Measurements from ENCODE around the gene SEMA6D.

The SEMA6D gene

DNA sequence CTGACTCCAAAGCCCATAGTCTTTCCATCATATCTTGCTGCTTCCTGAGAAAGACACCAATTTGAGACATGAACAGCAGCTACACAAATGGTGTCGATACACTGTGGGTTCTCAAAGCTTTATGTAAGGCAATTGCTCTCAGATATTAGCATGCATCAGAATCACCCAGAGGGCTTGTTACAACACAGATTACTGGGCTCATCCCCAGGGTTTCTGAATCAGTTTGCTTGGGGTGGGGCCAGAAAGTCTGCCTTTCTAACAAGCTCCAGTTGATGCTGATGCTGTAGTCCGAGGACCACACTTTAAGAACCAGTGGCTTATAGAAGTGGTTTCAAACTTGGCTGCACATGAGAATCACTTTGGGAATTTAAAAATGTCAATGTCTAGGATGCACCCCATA lies 86.5 kb downstream of the SEMA6D start:
- no peak for FAIRE-seq
- DNase-seq (ENCODE audit: insufficient read length, low spot score) = no peak

DNA sequence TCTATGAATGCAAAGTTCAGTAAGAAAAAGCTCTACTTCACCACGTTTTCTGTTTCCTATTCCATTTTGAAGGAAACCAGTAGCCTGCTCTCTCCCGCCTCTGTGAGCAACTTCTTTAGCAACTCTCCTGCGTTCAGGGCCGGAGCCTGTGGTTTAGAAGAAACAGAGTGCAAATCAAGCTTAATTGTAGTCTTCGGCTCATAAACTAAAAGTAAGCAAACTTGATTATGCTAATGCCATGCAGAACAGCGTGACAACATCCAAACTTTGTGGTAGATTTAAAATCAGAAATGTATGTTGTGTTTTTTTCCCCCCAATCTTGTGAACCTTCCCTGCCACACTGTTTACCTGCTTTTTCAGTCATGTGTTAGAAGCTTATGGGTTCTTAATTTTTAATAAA lies 87.4 kb downstream of the SEMA6D start:
- no peak for FAIRE-seq

More for the DNA sequence above, 86.5 kb downstream of the SEMA6D start:
- TF ChIP-seq SPI1 (IDR thresholded peaks at IDR 0.05; ENCODE audit: low read depth, low read length) (no peak), TAF1 (IDR thresholded peaks at IDR 0.05; ENCODE audit: low read depth, low read length) (no peak), POLR2A (IDR thresholded peaks at IDR 0.05; ENCODE audit: low read depth, low read length) (no peak), POU2F2 (IDR thresholded peaks at IDR 0.05; ENCODE audit: low read depth, low read length) (no peak), PAX5 (IDR thresholded peaks at IDR 0.05; ENCODE audit: insufficient read depth, low read length, severe bottlenecking) (no peak), POLR2AphosphoS5 (IDR thresholded peaks at IDR 0.05; ENCODE audit: low read depth, low read length) (no peak)

DNA sequence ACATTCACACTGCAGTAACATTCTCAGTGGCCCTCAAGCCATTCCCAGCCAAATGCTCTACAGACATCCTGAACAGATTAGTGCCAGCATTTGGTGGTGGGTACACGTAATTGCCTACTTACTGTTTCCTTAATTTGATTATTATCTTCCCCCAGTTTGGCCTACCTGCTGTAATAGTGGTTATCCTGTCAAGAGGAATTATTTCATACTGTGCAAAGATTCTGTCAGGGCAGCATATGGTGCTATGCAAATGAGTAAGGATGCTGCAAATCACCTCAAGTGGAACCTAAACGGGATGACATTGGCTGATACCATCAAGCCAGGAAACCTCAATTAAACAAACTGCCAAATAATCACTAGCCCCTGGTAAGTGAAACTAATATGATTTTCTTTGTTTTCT lies 88.7 kb downstream of the SEMA6D start:
- no peak for TF ChIP-seq SPI1 (IDR thresholded peaks at IDR 0.05; ENCODE audit: low read depth, low read length)
- no peak for TF ChIP-seq POU2F2 (IDR thresholded peaks at IDR 0.05; ENCODE audit: low read depth, low read length)
- TF ChIP-seq TAF1 (IDR thresholded peaks at IDR 0.05; ENCODE audit: low read depth, low read length) = no peak
- no peak for TF ChIP-seq POLR2A (IDR thresholded peaks at IDR 0.05; ENCODE audit: low read depth, low read length)
- no peak for TF ChIP-seq POLR2AphosphoS5 (IDR thresholded peaks at IDR 0.05; ENCODE audit: low read depth, low read length)
- no peak for TF ChIP-seq PAX5 (IDR thresholded peaks at IDR 0.05; ENCODE audit: insufficient read depth, low read length, severe bottlenecking)
- FAIRE-seq (no peak), DNase-seq (ENCODE audit: insufficient read length, low spot score) (no peak)

More for the DNA sequence above, 87.4 kb downstream of the SEMA6D start:
- TF ChIP-seq POU2F2 (IDR thresholded peaks at IDR 0.05; ENCODE audit: low read depth, low read length) (no peak), SPI1 (IDR thresholded peaks at IDR 0.05; ENCODE audit: low read depth, low read length) (no peak), PAX5 (IDR thresholded peaks at IDR 0.05; ENCODE audit: insufficient read depth, low read length, severe bottlenecking) (no peak), POLR2A (IDR thresholded peaks at IDR 0.05; ENCODE audit: low read depth, low read length) (no peak), POLR2AphosphoS5 (IDR thresholded peaks at IDR 0.05; ENCODE audit: low read depth, low read length) (no peak), TAF1 (IDR thresholded peaks at IDR 0.05; ENCODE audit: low read depth, low read length) (no peak)
- DNase-seq (ENCODE audit: insufficient read length, low spot score) = no peak

DNA sequence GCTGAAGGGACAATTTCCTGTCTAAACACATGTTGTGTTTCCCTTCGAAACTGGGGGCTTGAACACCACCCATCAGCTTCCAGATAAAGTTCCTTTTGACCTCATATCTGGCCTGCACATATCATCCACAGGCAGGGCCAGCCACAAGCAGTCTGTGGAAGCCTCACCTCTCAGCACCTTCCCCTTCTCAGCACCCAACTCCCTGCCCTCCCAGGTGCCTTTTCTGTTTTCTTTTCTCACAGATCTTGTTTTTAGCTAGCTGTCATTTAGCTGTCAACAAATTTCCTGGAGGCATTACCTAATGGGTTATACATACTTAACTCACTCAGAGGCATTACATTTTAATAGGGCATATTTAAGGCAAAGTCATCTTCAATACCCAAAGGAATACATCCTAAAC lies 93.9 kb downstream of the SEMA6D start:
- DNase-seq (ENCODE audit: insufficient read length, low spot score) (no peak), FAIRE-seq (no peak)
- TF ChIP-seq TAF1 (IDR thresholded peaks at IDR 0.05; ENCODE audit: low read depth, low read length) (no peak), POLR2AphosphoS5 (IDR thresholded peaks at IDR 0.05; ENCODE audit: low read depth, low read length) (no peak), POLR2A (IDR thresholded peaks at IDR 0.05; ENCODE audit: low read depth, low read length) (no peak), SPI1 (IDR thresholded peaks at IDR 0.05; ENCODE audit: low read depth, low read length) (no peak), PAX5 (IDR thresholded peaks at IDR 0.05; ENCODE audit: insufficient read depth, low read length, severe bottlenecking) (no peak), POU2F2 (IDR thresholded peaks at IDR 0.05; ENCODE audit: low read depth, low read length) (no peak)

DNA sequence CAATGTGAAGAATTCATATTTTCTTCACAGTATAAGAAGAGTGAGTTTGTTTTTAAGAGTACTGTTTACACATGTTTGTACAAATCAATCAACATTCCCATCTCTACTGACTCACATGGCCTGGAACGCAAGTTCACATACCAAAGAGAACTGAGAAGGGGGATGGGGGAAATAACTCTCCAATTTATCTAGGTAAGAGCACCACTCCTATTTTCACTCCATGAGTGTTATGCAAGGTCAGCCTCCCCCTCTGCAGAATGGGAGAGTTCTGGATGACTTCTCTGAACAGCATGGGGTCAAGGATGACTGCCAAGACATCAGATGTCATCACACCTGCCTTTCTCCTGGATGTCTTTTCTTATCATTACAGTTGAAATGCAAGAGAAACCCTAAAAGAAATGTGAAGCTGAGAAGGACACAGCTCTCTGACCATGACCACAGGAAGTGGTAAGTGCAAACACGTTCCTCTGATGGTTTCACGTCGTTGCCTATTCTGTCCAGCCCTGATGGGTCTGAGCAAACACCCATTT lies 95.2 kb downstream of the SEMA6D start:
- TF ChIP-seq SPI1 (IDR thresholded peaks at IDR 0.05; ENCODE audit: low read depth, low read length) (no peak), POU2F2 (IDR thresholded peaks at IDR 0.05; ENCODE audit: low read depth, low read length) (no peak), POLR2A (IDR thresholded peaks at IDR 0.05; ENCODE audit: low read depth, low read length) (no peak), POLR2AphosphoS5 (IDR thresholded peaks at IDR 0.05; ENCODE audit: low read depth, low read length) (no peak), PAX5 (IDR thresholded peaks at IDR 0.05; ENCODE audit: insufficient read depth, low read length, severe bottlenecking) (no peak), TAF1 (IDR thresholded peaks at IDR 0.05; ENCODE audit: low read depth, low read length) (no peak)
- DNase-seq (ENCODE audit: insufficient read length, low spot score) (no peak), FAIRE-seq (peak; percentile 76)

DNA sequence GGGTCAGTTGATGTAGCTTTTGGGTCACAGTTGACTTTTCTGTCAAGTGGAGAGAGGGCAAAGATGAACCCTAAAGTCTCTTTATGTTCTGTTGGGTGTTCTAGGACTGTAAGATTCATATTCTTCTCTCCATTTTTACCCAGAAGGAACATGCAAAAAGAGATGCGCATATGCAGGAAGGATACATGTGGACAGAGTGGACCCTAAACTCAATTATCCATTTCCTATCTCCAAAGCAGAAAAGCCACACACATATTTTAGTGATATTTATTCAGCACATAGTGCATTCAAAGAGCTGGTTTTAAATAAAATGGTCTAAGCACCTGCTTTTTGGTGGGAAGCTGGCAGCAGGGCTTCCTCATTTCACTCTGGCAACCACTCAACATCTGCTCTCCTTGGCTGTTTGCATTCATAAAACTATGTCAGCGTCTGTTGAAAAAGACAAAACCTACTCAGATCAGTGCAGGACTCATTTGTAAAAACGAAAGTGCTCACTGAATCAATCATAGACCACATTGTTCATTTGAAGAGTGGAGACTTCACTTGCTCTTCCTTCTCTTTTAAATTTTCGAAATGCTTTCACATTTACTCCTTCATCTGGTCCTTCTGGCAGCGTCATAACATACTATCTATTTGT lies 96.6 kb downstream of the SEMA6D start:
- DNase-seq (ENCODE audit: insufficient read length, low spot score) (peak; percentile 9), FAIRE-seq (peak; percentile 84)

DNA sequence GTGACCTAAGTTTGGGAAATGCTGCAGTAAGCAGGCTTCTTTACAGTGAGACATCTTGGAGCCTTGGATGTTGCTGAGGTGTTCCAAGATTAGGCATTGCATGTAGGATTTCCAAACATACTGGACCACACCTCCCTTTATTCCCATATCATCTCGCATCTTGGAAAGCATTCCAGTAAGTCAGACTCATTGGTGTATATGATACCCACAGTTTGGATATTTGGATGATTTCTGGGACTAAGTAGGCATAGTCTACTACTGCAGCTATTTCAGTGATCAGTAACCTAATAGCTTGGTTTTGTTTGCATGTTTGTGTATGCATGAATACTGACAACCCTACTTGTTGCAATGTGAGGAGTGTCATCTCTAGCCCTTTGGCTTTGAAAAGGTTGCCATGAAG lies 97.3 kb downstream of the SEMA6D start:
- DNase-seq (ENCODE audit: insufficient read length, low spot score) (no peak), FAIRE-seq (no peak)
- TF ChIP-seq POLR2A (IDR thresholded peaks at IDR 0.05; ENCODE audit: low read depth, low read length) (no peak), TAF1 (IDR thresholded peaks at IDR 0.05; ENCODE audit: low read depth, low read length) (no peak), POLR2AphosphoS5 (IDR thresholded peaks at IDR 0.05; ENCODE audit: low read depth, low read length) (no peak), SPI1 (IDR thresholded peaks at IDR 0.05; ENCODE audit: low read depth, low read length) (no peak), PAX5 (IDR thresholded peaks at IDR 0.05; ENCODE audit: insufficient read depth, low read length, severe bottlenecking) (no peak), POU2F2 (IDR thresholded peaks at IDR 0.05; ENCODE audit: low read depth, low read length) (no peak)

More for the DNA sequence above, 96.6 kb downstream of the SEMA6D start:
- TF ChIP-seq POLR2A (IDR thresholded peaks at IDR 0.05; ENCODE audit: low read depth, low read length) = no peak
- TF ChIP-seq SPI1 (IDR thresholded peaks at IDR 0.05; ENCODE audit: low read depth, low read length) = peak; percentile 88
- TF ChIP-seq POU2F2 (IDR thresholded peaks at IDR 0.05; ENCODE audit: low read depth, low read length) = 0 out of 2 replicates have a peak, but pooled peaks have one; percentile 30
- TF ChIP-seq TAF1 (IDR thresholded peaks at IDR 0.05; ENCODE audit: low read depth, low read length) = no peak

DNA sequence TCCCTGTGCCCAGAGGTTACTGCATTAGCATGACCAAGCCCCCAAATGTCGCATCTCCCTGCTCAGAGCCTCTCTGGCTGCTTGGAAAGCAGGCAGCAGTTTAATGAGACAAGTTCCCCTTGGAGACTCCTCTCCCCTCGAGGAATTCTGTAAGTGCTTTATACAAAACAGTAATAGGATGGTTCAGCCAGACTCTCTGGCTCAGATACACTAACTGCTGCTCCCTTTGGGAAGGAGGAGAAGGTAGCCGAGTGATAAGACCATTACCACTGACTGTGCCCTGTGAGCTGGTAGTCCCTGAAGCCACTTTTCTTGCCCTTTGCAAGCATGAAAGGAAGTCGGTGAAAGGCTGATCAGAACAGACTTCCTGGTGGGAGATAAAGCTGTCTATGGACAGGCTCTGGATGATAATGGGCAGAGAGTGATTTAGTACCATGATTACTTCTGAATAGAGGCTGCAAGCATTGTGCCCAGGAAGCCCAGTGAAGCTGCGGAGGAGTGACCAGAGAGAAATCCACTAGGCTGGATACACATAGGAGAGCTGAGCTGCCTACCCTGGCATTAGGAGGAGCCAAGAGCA lies 100.8 kb downstream of the SEMA6D start:
- no peak for TF ChIP-seq POU2F2 (IDR thresholded peaks at IDR 0.05; ENCODE audit: low read depth, low read length)
- TF ChIP-seq POLR2A (IDR thresholded peaks at IDR 0.05; ENCODE audit: low read depth, low read length) = no peak
- no peak for TF ChIP-seq PAX5 (IDR thresholded peaks at IDR 0.05; ENCODE audit: insufficient read depth, low read length, severe bottlenecking)
- TF ChIP-seq POLR2AphosphoS5 (IDR thresholded peaks at IDR 0.05; ENCODE audit: low read depth, low read length) = no peak
- TF ChIP-seq SPI1 (IDR thresholded peaks at IDR 0.05; ENCODE audit: low read depth, low read length) = no peak
- TF ChIP-seq TAF1 (IDR thresholded peaks at IDR 0.05; ENCODE audit: low read depth, low read length) = no peak
- DNase-seq (ENCODE audit: insufficient read length, low spot score) (no peak), FAIRE-seq (no peak)

DNA sequence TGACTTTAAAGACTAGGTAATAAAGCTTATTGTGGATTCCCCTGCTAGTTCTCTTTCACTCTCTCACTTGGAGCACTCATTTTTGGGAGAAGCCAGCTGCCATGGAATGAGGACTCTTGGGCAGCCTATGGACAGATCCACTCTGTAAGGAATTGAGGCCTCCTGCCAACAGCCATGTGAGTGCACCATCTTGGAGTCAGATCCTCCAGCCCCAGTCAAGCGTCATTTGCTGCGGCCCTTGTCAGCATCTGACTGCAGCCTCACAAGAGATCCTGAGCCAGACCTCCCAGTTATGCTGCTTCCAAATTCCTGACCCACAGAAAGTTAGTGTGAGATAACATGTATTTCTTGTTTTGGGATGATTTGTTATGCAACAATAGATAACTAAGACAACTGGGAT lies 101.9 kb downstream of the SEMA6D start:
- DNase-seq (ENCODE audit: insufficient read length, low spot score) = no peak

More for the DNA sequence above, 101.9 kb downstream of the SEMA6D start:
- FAIRE-seq = no peak
- TF ChIP-seq PAX5 (IDR thresholded peaks at IDR 0.05; ENCODE audit: insufficient read depth, low read length, severe bottlenecking) (no peak), POLR2A (IDR thresholded peaks at IDR 0.05; ENCODE audit: low read depth, low read length) (no peak), TAF1 (IDR thresholded peaks at IDR 0.05; ENCODE audit: low read depth, low read length) (no peak)

Measured in GM12891 (cell line).